ENCODE measurements around the gene CTDNEP1. TPM values are rescaled to one million over a fixed set of nuclear protein-coding genes. Genes with fewer than 3 reads are reported as not detected.
A peak's percentile ranks its signal among the peaks of the same experiment; 100 is the strongest.

The CTDNEP1 gene
- total RNA-seq, 6 experiments from 2014 or later = 25.9 to 34.6 (median 31.9) TPM

DNA sequence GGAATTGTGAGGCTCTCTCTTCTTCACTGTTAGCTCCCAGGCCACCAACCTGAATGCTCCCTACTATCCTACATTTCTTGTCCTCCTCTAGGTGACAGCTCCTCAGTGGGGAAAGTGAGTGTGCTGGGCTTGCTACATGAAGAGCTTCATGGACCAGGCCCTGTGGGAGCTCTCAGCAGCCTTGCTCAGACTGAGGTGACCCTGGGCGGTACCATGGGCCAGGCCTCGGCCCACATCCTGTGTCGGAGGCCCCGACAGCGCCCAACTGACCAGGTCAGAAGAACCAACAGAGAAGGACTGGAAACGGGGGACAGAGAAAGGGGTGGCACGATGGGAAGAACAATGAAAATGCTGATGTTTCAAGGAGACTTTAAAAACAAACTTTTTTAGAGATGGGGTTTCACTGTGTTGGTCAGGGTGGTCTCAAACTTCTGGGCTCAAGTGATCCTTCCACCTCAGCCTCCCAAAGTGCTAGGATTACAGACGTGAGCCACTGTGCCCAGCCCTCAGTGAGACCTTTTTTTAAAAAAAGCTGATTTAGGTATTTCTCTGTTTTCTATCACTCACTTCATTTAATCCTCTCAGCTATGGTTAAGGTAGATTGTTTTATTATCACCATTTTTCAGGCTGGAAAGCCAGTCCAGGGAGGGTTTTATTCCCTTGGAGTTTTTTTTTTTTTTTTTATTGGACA lies 5.4 kb upstream of the CTDNEP1 start:
- Histone ChIP-seq H3K36me3 (peaks cover 0 to 26% (median 7%) of the 10 kb centered on the region in 4 donors), H3K27me3 (no peaks in the 10 kb centered on the region), H3K4me3 (no peak overlapping the region), H3K9me3 (no peaks in the 10 kb centered on the region), H3K4me1 (peaks cover 0 to 43% (median 10%) of the 10 kb centered on the region in 4 donors), H3K27ac (peak overlapping the region in 1 of 3 donors; percentile 98)
- WGBS (ENCODE audit: insufficient coverage, low coverage, low lambda C conversion rate, missing lambda C conversion rate) = 85% methylated on average over 5 of the region's 8 CpGs
- no peak for DNase-seq
- TF ChIP-seq POLR2A (IDR thresholded peaks at IDR 0.05) = no peak
- TF ChIP-seq, protein P1, sequence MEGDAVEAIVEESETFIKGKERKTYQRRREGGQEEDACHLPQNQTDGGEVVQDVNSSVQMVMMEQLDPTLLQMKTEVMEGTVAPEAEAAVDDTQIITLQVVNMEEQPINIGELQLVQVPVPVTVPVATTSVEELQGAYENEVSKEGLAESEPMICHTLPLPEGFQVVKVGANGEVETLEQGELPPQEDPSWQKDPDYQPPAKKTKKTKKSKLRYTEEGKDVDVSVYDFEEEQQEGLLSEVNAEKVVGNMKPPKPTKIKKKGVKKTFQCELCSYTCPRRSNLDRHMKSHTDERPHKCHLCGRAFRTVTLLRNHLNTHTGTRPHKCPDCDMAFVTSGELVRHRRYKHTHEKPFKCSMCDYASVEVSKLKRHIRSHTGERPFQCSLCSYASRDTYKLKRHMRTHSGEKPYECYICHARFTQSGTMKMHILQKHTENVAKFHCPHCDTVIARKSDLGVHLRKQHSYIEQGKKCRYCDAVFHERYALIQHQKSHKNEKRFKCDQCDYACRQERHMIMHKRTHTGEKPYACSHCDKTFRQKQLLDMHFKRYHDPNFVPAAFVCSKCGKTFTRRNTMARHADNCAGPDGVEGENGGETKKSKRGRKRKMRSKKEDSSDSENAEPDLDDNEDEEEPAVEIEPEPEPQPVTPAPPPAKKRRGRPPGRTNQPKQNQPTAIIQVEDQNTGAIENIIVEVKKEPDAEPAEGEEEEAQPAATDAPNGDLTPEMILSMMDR (IDR thresholded peaks at IDR 0.05) = no peak
- intact Hi-C loops (cut with DNase I) = no loop called here
- no peak for ATAC-seq

DNA sequence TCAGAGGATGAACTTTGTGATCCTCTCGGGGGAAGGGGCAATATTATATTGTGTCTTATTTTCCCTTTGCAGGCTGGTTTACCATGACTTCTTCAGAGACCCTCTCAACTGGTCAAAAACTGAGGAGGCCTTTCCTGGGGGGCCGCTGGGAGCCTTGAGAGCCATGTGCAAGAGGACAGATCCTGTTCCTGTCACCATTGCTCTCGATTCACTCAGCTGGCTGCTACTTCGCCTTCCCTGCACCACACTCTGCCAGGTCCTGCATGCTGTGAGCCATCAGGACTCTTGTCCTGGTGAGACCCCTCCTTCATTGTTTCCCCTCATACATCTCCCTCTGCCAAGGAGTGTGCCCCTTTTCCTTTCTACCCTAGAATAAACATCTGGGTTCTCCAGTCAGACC lies 3.0 kb upstream of the CTDNEP1 start:
- intact Hi-C loops (cut with DNase I) = no loop called here
- peaks cover 0 to 39% (median 14%) of the 10 kb centered on the region in 4 donors for H3K4me1 ChIP-seq
- DNase-seq (no peak), ATAC-seq (no peak)
- no peak overlapping the region for H3K27ac ChIP-seq
- H3K4me3 ChIP-seq = no peak overlapping the region
- 86% methylated on average over 4 of the region's 4 CpGs for WGBS (ENCODE audit: insufficient coverage, low coverage, low lambda C conversion rate, missing lambda C conversion rate)
- H3K36me3 ChIP-seq = peaks cover 0 to 26% (median 6%) of the 10 kb centered on the region in 4 donors
- no peaks in the 10 kb centered on the region for H3K9me3 ChIP-seq
- TF ChIP-seq, protein P1 (IDR thresholded peaks at IDR 0.05) = no peak
- no peak for TF ChIP-seq POLR2A (IDR thresholded peaks at IDR 0.05)
- H3K27me3 ChIP-seq = no peaks in the 10 kb centered on the region

DNA sequence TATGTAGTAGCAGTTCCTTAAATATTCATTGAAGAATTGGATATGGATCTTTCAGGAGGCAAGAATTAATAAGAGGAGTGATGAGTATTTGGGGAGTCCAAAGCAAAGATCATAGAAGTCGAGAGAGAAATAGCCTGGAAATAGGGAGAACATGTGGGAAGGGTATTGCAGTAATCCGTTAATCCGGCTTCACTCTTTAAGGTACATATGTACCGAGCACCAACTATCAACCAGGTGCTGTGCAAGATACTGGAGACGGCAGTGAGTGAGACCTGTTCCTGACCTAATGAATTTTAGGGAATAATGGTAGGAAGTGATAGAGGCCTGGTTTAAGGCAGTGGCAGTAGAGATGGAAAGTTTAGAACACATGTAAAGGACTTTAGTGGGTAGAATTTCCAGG lies 1.5 kb upstream of the CTDNEP1 start:
- no peak for DNase-seq
- Histone ChIP-seq H3K36me3 (peaks cover 0 to 26% (median 6%) of the 10 kb centered on the region in 4 donors), H3K4me1 (peaks cover 0 to 34% (median 12%) of the 10 kb centered on the region in 4 donors), H3K9me3 (no peaks in the 10 kb centered on the region), H3K4me3 (peak overlapping the region; percentile 75 to 96 (median 85)), H3K27me3 (no peaks in the 10 kb centered on the region), H3K27ac (peak overlapping the region; percentile 99 to 100 (median 99))
- intact Hi-C loops (cut with DNase I) = no loop called here
- TF ChIP-seq POLR2A (IDR thresholded peaks at IDR 0.05) = no peak
- TF ChIP-seq, protein P1 (IDR thresholded peaks at IDR 0.05) = no peak
- no peak for ATAC-seq
- WGBS (ENCODE audit: insufficient coverage, low coverage, low lambda C conversion rate, missing lambda C conversion rate) = 61% methylated on average over 5 of the region's 5 CpGs

DNA sequence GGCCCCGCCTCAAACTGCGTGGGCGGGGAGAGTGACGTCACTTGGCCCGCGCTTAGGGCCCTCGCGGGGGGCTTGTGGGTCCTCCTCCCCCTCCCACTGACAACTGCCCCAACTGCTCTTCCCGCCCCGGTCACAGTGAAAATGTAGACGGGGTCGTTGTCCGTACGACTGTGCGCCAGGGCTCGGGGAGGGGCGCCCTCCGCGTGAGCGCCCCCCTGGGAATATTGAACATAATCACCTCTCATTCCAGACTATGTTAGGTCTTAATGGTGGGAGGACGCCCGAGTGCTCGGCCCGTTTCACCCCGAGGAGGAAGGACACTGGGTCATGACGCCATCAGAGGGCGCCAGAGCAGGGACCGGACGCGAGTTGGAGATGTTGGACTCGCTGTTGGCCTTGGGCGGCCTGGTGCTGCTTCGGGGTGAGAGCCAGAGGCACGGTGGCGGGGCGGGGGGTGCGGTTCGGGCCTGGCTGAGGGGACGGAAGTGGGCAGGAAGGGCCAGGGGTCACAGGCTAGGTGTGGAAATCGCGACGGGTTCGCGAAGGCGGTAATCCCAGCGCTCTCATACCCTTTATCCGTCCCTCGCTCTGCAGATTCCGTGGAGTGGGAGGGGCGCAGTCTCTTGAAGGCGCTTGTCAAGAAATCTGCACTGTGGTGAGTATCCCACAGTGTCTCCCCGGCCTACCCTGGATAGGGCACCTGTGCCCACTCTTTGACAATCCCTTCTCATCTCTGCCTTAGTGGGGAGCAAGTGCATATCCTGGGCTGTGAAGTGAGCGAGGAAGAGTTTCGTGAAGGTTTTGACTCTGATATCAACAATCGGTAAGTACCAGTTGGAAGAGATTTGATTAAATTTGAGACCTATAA lies 876 bp upstream of the CTDNEP1 start, which contains the start of gene ELP5:
ELP5 (plus strand) TSS at position 40 of the 868 bp plus-strand sequence; CDS start at position 376, 336 bp downstream.
- Histone ChIP-seq H3K9me3 (no peaks in the 10 kb centered on the region), H3K4me1 (peaks cover 0 to 28% (median 9%) of the 10 kb centered on the region in 4 donors), H3K36me3 (peaks cover 0 to 25% (median 5%) of the 10 kb centered on the region in 4 donors), H3K27ac (peak within 1 kb of the TSS; percentile 99 to 100 (median 99)), H3K27me3 (no peaks in the 10 kb centered on the region), H3K4me3 (peak within 1 kb of the TSS; percentile 75 to 96 (median 85))
- intact Hi-C loops (cut with DNase I) = no loop called here
- TF ChIP-seq, protein P1 (IDR thresholded peaks at IDR 0.05) = peak in 3 of 4 donors; percentile 32 to 61 (median 39)
- TF ChIP-seq POLR2A (IDR thresholded peaks at IDR 0.05) = peak; percentile 65
- under 1% methylated on average over 36 of the region's 55 CpGs for WGBS (ENCODE audit: insufficient coverage, low coverage, low lambda C conversion rate, missing lambda C conversion rate)
- peak; percentile 77 to 82 (median 80) for ATAC-seq
- peak; percentile 96 to 97 (median 96) for DNase-seq

Measured in right lobe of liver (tissue), 6 donors.